ENCODE measurements around the gene HFM1.

The HFM1 gene

GRCh38 chr1:91282695-91283420, 121.8 kb downstream of the HFM1 start:
- no peak overlapping the region for H3K4me3 ChIP-seq (ENCODE audit: low read length)
- TF ChIP-seq CTCF (conservative IDR thresholded peaks at IDR 0.05; ENCODE audit: low read depth, low read length) = peak; percentile 75
- peak; percentile 26 for DNase-seq (ENCODE audit: low read depth)

GRCh38 chr1:91281782-91282181, 122.9 kb downstream of the HFM1 start:
- no peak for DNase-seq (ENCODE audit: low read depth)
- no peak overlapping the region for H3K4me3 ChIP-seq (ENCODE audit: low read length)
- TF ChIP-seq CTCF (conservative IDR thresholded peaks at IDR 0.05; ENCODE audit: low read depth, low read length) = no peak

- DNase-seq (ENCODE audit: low read depth) = no peak
- TF ChIP-seq CTCF (conservative IDR thresholded peaks at IDR 0.05; ENCODE audit: low read depth, low read length) = peak; percentile 30
- H3K4me3 ChIP-seq (ENCODE audit: low read length) = no peak overlapping the region
Observed at GRCh38 chr1:91278754-91279153, 125.9 kb downstream of the HFM1 start.

GRCh38 chr1:91273875-91274274, 130.8 kb downstream of the HFM1 start:
- TF ChIP-seq CTCF (conservative IDR thresholded peaks at IDR 0.05; ENCODE audit: low read depth, low read length) = no peak
- no peak for DNase-seq (ENCODE audit: low read depth)
- no peak overlapping the region for H3K4me3 ChIP-seq (ENCODE audit: low read length)

- TF ChIP-seq CTCF (conservative IDR thresholded peaks at IDR 0.05; ENCODE audit: low read depth, low read length) = no peak
- no peak for DNase-seq (ENCODE audit: low read depth)
Observed at GRCh38 chr1:91261655-91262054, 143.0 kb downstream of the HFM1 start.

GRCh38 chr1:91245435-91245834, 159.2 kb downstream of the HFM1 start:
- no peak for TF ChIP-seq CTCF (conservative IDR thresholded peaks at IDR 0.05; ENCODE audit: low read depth, low read length)
- H3K4me3 ChIP-seq (ENCODE audit: low read length) = no peak overlapping the region
- no peak for DNase-seq (ENCODE audit: low read depth)

More at GRCh38 chr1:91261655-91262054, 143.0 kb downstream of the HFM1 start:
- H3K4me3 ChIP-seq (ENCODE audit: low read length) = no peak overlapping the region

- peak; percentile 16 for TF ChIP-seq CTCF (conservative IDR thresholded peaks at IDR 0.05; ENCODE audit: low read depth, low read length)
- no peak for DNase-seq (ENCODE audit: low read depth)
Observed at GRCh38 chr1:91244737-91245136, 159.9 kb downstream of the HFM1 start.

More at GRCh38 chr1:91244737-91245136, 159.9 kb downstream of the HFM1 start:
- no peak overlapping the region for H3K4me3 ChIP-seq (ENCODE audit: low read length)

Measured in retinal pigment epithelial cell (primary cell).